ENCODE data around the gene HSD17B12.

The HSD17B12 gene

GRCh38 chr11:43709689-43710088 lies 29.2 kb downstream of the HSD17B12 start:
- no peak for DNase-seq (ENCODE audit: low read depth in 2 of 2)
- no peak overlapping the region for H3K4me3 ChIP-seq (replicated peaks in 1 of 2; ENCODE audit: low read depth in 2 of 2, low read length in 2 of 2)
- TF ChIP-seq CTCF (IDR thresholded peaks at IDR 0.05; ENCODE audit: low read depth, low read length) = no peak

- no peak overlapping the region for H3K4me3 ChIP-seq (replicated peaks in 1 of 2; ENCODE audit: low read depth in 2 of 2, low read length in 2 of 2)
- no peak for DNase-seq (ENCODE audit: low read depth in 2 of 2)
- no peak for TF ChIP-seq CTCF (IDR thresholded peaks at IDR 0.05; ENCODE audit: low read depth, low read length)
Observed at GRCh38 chr11:43712676-43713075, 32.1 kb downstream of the HSD17B12 start.

DNA sequence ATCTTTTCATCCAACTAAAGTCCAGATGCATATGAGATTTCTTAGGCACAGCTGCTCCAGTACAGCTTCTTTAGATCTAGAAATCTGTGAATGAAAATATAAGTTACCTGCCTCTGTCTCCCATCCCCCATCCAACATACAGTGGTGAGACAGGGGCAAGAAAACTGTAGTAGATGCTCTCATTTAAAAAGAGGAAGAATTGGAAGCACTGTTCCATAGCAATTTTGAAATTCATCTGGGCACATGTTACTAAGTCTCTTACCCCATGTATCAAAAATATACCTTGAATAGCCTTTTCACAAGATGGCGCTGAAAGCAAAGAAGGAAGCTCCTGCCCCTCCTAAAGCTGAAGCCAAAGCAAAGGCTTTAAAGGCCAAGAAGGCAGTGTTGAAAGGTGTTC lies 37.8 kb downstream of the HSD17B12 start:
- no peak for DNase-seq (ENCODE audit: low read depth in 2 of 2)

GRCh38 chr11:43723617-43724016 lies 43.1 kb downstream of the HSD17B12 start:
- no peak overlapping the region for H3K4me3 ChIP-seq (replicated peaks in 1 of 2; ENCODE audit: low read depth in 2 of 2, low read length in 2 of 2)
- TF ChIP-seq CTCF (IDR thresholded peaks at IDR 0.05; ENCODE audit: low read depth, low read length) = no peak
- no peak for DNase-seq (ENCODE audit: low read depth in 2 of 2)

More for the DNA sequence above, 37.8 kb downstream of the HSD17B12 start:
- no peak overlapping the region for H3K4me3 ChIP-seq (replicated peaks in 1 of 2; ENCODE audit: low read depth in 2 of 2, low read length in 2 of 2)
- TF ChIP-seq CTCF (IDR thresholded peaks at IDR 0.05; ENCODE audit: low read depth, low read length) = no peak

- no peak overlapping the region for H3K4me3 ChIP-seq (replicated peaks in 1 of 2; ENCODE audit: low read depth in 2 of 2, low read length in 2 of 2)
- DNase-seq (ENCODE audit: low read depth in 2 of 2) = no peak
- no peak for TF ChIP-seq CTCF (IDR thresholded peaks at IDR 0.05; ENCODE audit: low read depth, low read length)
Observed at GRCh38 chr11:43732225-43732624, 51.7 kb downstream of the HSD17B12 start.

- DNase-seq (ENCODE audit: low read depth in 2 of 2) = no peak
- TF ChIP-seq CTCF (IDR thresholded peaks at IDR 0.05; ENCODE audit: low read depth, low read length) = no peak
Observed at GRCh38 chr11:43734256-43734655, 53.7 kb downstream of the HSD17B12 start.

GRCh38 chr11:43735115-43735514 lies 54.6 kb downstream of the HSD17B12 start:
- TF ChIP-seq CTCF (IDR thresholded peaks at IDR 0.05; ENCODE audit: low read depth, low read length) = no peak
- no peak overlapping the region for H3K4me3 ChIP-seq (replicated peaks in 1 of 2; ENCODE audit: low read depth in 2 of 2, low read length in 2 of 2)
- no peak for DNase-seq (ENCODE audit: low read depth in 2 of 2)

More at GRCh38 chr11:43734256-43734655, 53.7 kb downstream of the HSD17B12 start:
- no peak overlapping the region for H3K4me3 ChIP-seq (replicated peaks in 1 of 2; ENCODE audit: low read depth in 2 of 2, low read length in 2 of 2)
